GM19397 (cell line): ENCODE measurements around the gene FHIT.

Source experiments
- ATAC-seq: cut with Tn5 transposase; IDR thresholded peaks from one replicate; pipeline ENCODE4 v1.9.1; 2021; ENCODE audit warnings: mild to moderate bottlenecking, moderate library complexity; ENCODE audit not compliant: unreplicated experiment

FHIT gene

GRCh38 chr3:60652829-60653228 is 598.4 kb downstream of the FHIT start:
- no peak for ATAC-seq

GRCh38 chr3:60651799-60652198 is 599.5 kb downstream of the FHIT start:
- no peak for ATAC-seq

GRCh38 chr3:60650171-60650570 is 601.1 kb downstream of the FHIT start:
- no peak for ATAC-seq

- no peak for ATAC-seq
Observed at GRCh38 chr3:60645801-60646200, 605.5 kb downstream of the FHIT start.

GRCh38 chr3:60643831-60644230 is 607.4 kb downstream of the FHIT start:
- no peak for ATAC-seq

GRCh38 chr3:60641354-60641753 is 609.9 kb downstream of the FHIT start:
- no peak for ATAC-seq

GRCh38 chr3:60636846-60637245 is 614.4 kb downstream of the FHIT start:
- no peak for ATAC-seq

GRCh38 chr3:60633644-60634043 is 617.6 kb downstream of the FHIT start:
- no peak for ATAC-seq

- ATAC-seq, result no peak
Observed at GRCh38 chr3:60631509-60631908, 619.7 kb downstream of the FHIT start.

GRCh38 chr3:60630953-60631352 is 620.3 kb downstream of the FHIT start:
- ATAC-seq, result no peak

- no peak for ATAC-seq
Observed at GRCh38 chr3:60629816-60630215, 621.4 kb downstream of the FHIT start.

GRCh38 chr3:60622349-60622748 is 628.9 kb downstream of the FHIT start:
- ATAC-seq, result no peak

GRCh38 chr3:60617188-60617587 is 634.1 kb downstream of the FHIT start:
- ATAC-seq, result no peak

GRCh38 chr3:60613769-60614303 is 637.4 kb downstream of the FHIT start:
- ATAC-seq, result no peak

GRCh38 chr3:60610441-60611112 is 640.7 kb downstream of the FHIT start:
- ATAC-seq, result no peak

GRCh38 chr3:60609446-60609845 is 641.8 kb downstream of the FHIT start:
- no peak for ATAC-seq

GRCh38 chr3:60603860-60604259 is 647.4 kb downstream of the FHIT start:
- no peak for ATAC-seq

- ATAC-seq, result no peak
Observed at GRCh38 chr3:60600848-60601247, 650.4 kb downstream of the FHIT start.

- ATAC-seq, result no peak
Observed at GRCh38 chr3:60599586-60599985, 651.7 kb downstream of the FHIT start.

- ATAC-seq, result no peak
Observed at GRCh38 chr3:60598671-60599070, 652.6 kb downstream of the FHIT start.

- no peak for ATAC-seq
Observed at GRCh38 chr3:60594025-60594424, 657.2 kb downstream of the FHIT start.

GRCh38 chr3:60591267-60591666 is 660.0 kb downstream of the FHIT start:
- ATAC-seq, result no peak

- no peak for ATAC-seq
Observed at GRCh38 chr3:60588806-60589205, 662.4 kb downstream of the FHIT start.
